NB4 (cell line): ENCODE results near the gene PIK3R1.

ENCODE experiments used
- DNase-seq: peaks from one replicate; pipeline ENCODE4 v3.0.0; 2010; ENCODE audit warnings: low read depth
- H3K4me3 ChIP-seq: one replicate; pipeline ENCODE4 v1.5.1; 2011; ENCODE audit warnings: mild to moderate bottlenecking, low read depth, low read length, moderate library complexity
- MYC ChIP-seq: IDR thresholded peaks from 2 replicates; pipeline ENCODE4 v1.6.1; 2011; ENCODE audit warnings: low read depth, low read length
- POLR2A ChIP-seq: IDR thresholded peaks from 2 replicates; pipeline ENCODE4 v1.6.1; 2011; ENCODE audit warnings: mild to moderate bottlenecking; ENCODE audit not compliant: insufficient read length; ENCODE audit errors: extremely low read depth
- TF ChIP-seq, protein P1 (sequence below): IDR thresholded peaks from one replicate; pipeline ENCODE4 v1.5.1; 2012; ENCODE audit warnings: low read depth, low read length
- TF ChIP-seq, protein P2 (sequence below): IDR thresholded peaks from 2 replicates; pipeline ENCODE4 v1.6.1; 2011; ENCODE audit warnings: low read depth, low read length

The PIK3R1 gene

DNA sequence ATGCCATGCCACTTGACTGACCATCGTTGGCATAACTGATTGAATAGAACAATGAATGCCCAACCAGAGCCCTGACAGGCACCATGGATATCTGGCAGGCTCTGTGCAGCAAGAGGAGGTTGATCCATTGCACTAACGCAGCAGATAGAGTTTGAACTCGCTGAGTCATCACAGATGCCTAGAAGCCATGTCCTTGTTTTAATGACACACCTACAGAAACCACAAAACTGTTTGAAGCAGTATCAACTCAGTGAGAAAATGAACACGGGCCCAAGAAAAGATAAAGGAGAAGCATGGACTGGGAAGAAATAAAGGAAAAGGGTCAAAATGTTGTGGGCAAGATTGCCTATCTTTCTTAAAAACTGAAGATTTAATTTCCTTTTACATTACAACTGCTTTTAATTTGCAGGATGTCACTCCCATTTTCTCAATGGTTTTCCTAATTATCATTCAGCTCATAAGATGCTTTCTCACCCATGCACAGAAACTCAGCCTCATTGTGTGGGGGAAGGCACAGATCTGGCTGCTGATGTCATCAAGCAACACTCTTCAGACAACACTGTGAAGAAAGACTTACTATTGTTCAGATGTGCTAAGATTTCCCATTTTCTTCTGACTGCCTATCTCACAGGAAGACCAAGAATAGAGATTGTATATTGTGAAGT lies 129.0 kb downstream of the PIK3R1 start:
- DNase-seq = peak; percentile 48
- TF ChIP-seq MYC (no peak), POLR2A (no peak)
- TF ChIP-seq, protein P1, sequence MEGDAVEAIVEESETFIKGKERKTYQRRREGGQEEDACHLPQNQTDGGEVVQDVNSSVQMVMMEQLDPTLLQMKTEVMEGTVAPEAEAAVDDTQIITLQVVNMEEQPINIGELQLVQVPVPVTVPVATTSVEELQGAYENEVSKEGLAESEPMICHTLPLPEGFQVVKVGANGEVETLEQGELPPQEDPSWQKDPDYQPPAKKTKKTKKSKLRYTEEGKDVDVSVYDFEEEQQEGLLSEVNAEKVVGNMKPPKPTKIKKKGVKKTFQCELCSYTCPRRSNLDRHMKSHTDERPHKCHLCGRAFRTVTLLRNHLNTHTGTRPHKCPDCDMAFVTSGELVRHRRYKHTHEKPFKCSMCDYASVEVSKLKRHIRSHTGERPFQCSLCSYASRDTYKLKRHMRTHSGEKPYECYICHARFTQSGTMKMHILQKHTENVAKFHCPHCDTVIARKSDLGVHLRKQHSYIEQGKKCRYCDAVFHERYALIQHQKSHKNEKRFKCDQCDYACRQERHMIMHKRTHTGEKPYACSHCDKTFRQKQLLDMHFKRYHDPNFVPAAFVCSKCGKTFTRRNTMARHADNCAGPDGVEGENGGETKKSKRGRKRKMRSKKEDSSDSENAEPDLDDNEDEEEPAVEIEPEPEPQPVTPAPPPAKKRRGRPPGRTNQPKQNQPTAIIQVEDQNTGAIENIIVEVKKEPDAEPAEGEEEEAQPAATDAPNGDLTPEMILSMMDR = no peak
- TF ChIP-seq, protein P2, sequence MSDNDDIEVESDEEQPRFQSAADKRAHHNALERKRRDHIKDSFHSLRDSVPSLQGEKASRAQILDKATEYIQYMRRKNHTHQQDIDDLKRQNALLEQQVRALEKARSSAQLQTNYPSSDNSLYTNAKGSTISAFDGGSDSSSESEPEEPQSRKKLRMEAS = no peak
- no peak overlapping the region for H3K4me3 ChIP-seq

DNA sequence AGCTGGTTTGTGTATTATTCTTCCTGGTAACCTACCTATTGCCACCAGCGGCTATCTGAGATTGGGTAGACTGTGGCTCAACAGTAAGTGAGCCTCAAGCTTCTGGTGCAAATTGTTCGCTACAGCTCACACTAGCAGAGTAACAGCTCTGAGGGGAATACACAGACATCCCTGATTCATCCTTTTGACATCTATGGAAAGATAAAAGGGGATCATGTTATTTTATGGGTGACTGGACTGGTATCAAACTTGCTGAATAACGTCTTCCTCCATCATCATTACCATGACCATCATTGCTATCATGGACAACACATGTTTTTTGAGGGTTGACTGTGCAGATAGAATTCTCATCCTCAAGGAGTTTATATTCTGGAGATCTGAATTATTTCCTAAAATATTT lies 129.6 kb downstream of the PIK3R1 start:
- TF ChIP-seq, protein P1 = no peak
- TF ChIP-seq, protein P2 = no peak
- no peak for TF ChIP-seq POLR2A
- no peak for TF ChIP-seq MYC
- H3K4me3 ChIP-seq = no peak overlapping the region
- no peak for DNase-seq

DNA sequence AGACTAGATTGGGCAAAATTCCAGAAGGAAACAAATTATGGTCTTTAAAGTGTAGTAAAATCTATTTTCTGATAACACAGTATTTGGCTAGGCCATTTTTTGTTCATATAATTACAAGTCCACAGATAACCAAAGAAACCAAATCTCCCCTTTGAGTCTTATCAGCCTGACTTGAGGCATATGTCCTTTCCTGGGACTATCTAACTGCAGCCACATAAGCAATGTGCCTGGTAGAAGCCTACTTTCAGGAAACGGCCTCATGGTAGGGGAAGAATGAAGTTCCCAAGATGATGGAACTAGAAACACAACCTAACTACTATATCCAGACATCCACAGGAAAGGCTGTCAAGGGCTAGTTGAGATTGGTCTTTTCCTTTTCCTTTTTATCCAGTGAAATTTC lies 130.0 kb downstream of the PIK3R1 start:
- H3K4me3 ChIP-seq = no peak overlapping the region
- no peak for DNase-seq
- TF ChIP-seq MYC = no peak
- TF ChIP-seq, protein P1 = no peak
- TF ChIP-seq, protein P2 = no peak
- no peak for TF ChIP-seq POLR2A

DNA sequence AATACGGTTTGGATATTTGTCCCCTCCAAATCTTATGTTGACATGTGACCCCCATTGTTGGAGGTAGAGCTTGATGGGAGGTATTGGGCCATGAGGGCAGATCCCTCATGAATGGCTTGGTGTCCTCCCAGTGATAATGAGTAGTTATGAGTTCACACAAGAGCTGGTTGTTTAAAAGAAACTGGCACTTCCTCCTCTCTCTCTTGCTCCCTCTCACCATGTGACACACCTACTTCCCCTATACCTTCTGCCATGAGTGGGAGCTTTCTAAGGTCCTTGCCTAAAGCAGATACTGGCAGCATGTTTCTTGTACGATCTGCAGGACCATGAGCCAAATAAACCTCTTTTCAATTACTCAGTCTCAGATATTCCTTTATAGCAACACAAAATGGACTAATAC lies 132.0 kb downstream of the PIK3R1 start:
- TF ChIP-seq MYC (no peak), POLR2A (no peak)
- TF ChIP-seq, protein P1 = no peak
- TF ChIP-seq, protein P2 = no peak
- H3K4me3 ChIP-seq = no peak overlapping the region
- peak; percentile 50 for DNase-seq

DNA sequence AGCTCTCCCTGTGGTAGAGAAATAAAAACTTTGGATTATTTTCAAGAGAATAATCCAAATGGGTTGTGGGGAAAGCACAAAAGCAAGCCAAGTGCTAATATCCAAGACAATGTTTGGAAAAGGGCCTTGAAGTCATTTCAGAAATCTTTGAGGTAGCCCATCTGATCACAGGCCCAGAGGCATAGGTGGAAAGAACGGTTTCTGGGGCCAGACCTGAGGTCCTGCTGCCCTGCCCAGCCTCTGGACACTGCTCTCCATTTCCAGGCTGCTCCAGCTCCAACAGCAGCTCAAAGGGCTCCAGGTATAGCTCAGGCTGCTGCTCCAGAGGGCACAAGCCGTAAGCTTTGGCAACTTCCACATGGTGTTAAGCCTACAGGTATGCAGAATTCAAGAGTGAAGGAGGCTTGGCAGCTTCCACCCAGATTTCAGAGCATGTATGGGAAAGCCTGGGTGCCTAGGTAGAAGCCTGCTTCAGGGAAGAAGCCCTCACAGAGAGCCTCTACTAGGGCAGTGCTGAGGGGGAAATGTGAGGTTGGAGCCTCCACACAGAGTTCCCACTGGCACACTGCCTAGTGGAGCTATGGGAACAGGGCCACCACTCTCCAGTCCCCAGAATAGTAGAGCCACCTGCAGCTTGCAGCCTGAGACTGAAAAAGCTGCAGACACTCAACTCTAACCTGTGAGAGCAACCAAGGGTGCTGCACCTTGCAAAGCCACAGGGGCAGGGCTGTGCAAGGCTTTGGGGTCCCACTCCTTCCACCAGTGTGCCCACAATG lies 133.1 kb downstream of the PIK3R1 start:
- H3K4me3 ChIP-seq = no peak overlapping the region
- DNase-seq = no peak
- TF ChIP-seq, protein P2 = no peak
- TF ChIP-seq POLR2A (no peak), MYC (no peak)
- TF ChIP-seq, protein P1 = no peak
